A673 (cell line): Measurements from ENCODE around the gene GRIK2. TPM values are rescaled to one million over a fixed set of nuclear protein-coding genes. Genes with fewer than 3 reads are reported as not detected.

Source experiments
- BruUV-seq: library from RNA; stranded (reverse); fragments of 400-500 nt; replicated peaks from 2 replicates; lab custom pipeline; 2021; lab: Mats Ljungman, UMichigan
- CTCF ChIA-PET: fragments of 300-600 bp; sonication (Branson Sonifier 250); formaldehyde crosslinking; loops from one replicate; lab custom pipeline; 2022; ENCODE audit warnings: antibody characterized with exemption; lab: Charles Lee
- POLR2A ChIA-PET: fragments of 300-600 bp; sonication (Branson Sonifier 250); formaldehyde crosslinking; loops from one replicate; lab custom pipeline; 2022; ENCODE audit warnings: antibody characterized with exemption; ENCODE audit not compliant: low non-redundant PET; lab: Charles Lee
- DNase-seq: peaks from one replicate; pipeline ENCODE4 v3.0.0-alpha.2; 2015; ENCODE audit warnings: low spot score
- H3K27ac ChIP-seq: fragments of 200-600 bp; sonication (generic); 2 replicates; pipeline ENCODE4 v1.5.1; 2016; ENCODE audit warnings: mixed run types, low read depth, mild to moderate bottlenecking, mixed read lengths, antibody characterized with exemption, low read length; ENCODE audit not compliant: poor library complexity, severe bottlenecking
- H3K27me3 ChIP-seq: fragments of 200-600 bp; sonication (generic); replicated peaks from 2 replicates; pipeline ENCODE4 v1.6.1; 2017; ENCODE audit warnings: mixed run types, low read depth, mild to moderate bottlenecking, mixed read lengths, antibody characterized with exemption, low read length; ENCODE audit not compliant: insufficient read depth, poor library complexity
- H3K36me3 ChIP-seq: fragments of 200-600 bp; sonication (generic); 2 replicates; pipeline ENCODE4 v1.6.1; 2016; ENCODE audit warnings: mixed run types, mild to moderate bottlenecking, mixed read lengths, antibody characterized with exemption, low read length; ENCODE audit not compliant: insufficient read depth, poor library complexity, severe bottlenecking
- H3K4me1 ChIP-seq: fragments of 200-600 bp; sonication (generic); 2 replicates; pipeline ENCODE4 v1.6.1; 2017; ENCODE audit warnings: mixed run types, mild to moderate bottlenecking, mixed read lengths, antibody characterized with exemption, low read length; ENCODE audit not compliant: insufficient read depth, poor library complexity, severe bottlenecking
- H3K4me3 ChIP-seq: fragments of 200-600 bp; sonication (generic); 2 replicates; pipeline ENCODE4 v1.5.1; 2016; ENCODE audit warnings: low read depth, mixed run types, mild to moderate bottlenecking, mixed read lengths, low read length; ENCODE audit not compliant: poor library complexity, severe bottlenecking
- H3K9me3 ChIP-seq: fragments of 200-600 bp; sonication (generic); 2 replicates; pipeline ENCODE4 v1.6.1; 2016; ENCODE audit warnings: mixed run types, low read depth, mild to moderate bottlenecking, mixed read lengths, antibody characterized with exemption, low read length; ENCODE audit not compliant: poor library complexity, severe bottlenecking
- EZH2 ChIP-seq: fragments of 200-600 bp; sonication (generic); IDR thresholded peaks from 2 replicates; pipeline ENCODE4 v1.6.1; 2017; ENCODE audit warnings: borderline replicate concordance, low read depth, mild to moderate bottlenecking, mixed read lengths, antibody characterized with exemption, low read length; ENCODE audit not compliant: poor library complexity, severe bottlenecking
- intact Hi-C: fragments of 100-400 bp; cut with micrococcal nuclease; formaldehyde crosslinking; loops from one replicate; pipeline ENCODE4 v1.10.0; 2022; ENCODE audit not compliant: unreplicated experiment
- total RNA-seq: library from RNA; stranded (reverse); gene quantifications from 2 replicates; pipeline ENCODE4 v1.2.3, GENCODE V29; 2021
- TF ChIP-seq, protein P1 (sequence below): fragments of 300-800, 200-600 bp; sonication (generic); conservative IDR thresholded peaks from 2 replicates; pipeline ENCODE4 v1.5.1; 2017; ENCODE audit warnings: low read depth, mild to moderate bottlenecking, antibody characterized with exemption, low read length, moderate library complexity, mixed read lengths

Gene GRIK2
- total RNA-seq, 1 experiment from 2014 or later, result 62.1 TPM

DNA sequence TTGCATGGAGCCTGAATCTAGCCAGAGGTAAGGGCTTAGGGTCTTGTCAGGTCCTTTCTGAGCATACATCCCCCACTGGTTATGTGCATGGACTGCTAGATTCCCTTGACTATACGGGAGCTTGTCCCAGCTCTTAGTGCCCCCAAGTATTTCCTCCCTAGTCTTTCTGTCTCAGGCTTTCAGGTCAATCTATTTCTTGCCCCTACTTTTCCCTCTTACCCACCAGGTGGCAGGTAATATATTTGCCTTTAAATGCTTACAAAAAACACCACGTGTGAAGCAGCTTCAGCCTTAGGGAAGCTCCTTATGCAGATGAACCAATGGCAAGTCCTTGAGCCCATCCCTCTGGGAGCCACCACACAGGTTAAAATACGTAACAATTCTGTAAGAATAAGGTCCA lies 454.2 kb downstream of the GRIK2 start:
- ChIA-PET CTCF (no interaction called here), POLR2A (no interaction called here)
- no peaks in the 10 kb centered on the region for H3K9me3 ChIP-seq

DNA sequence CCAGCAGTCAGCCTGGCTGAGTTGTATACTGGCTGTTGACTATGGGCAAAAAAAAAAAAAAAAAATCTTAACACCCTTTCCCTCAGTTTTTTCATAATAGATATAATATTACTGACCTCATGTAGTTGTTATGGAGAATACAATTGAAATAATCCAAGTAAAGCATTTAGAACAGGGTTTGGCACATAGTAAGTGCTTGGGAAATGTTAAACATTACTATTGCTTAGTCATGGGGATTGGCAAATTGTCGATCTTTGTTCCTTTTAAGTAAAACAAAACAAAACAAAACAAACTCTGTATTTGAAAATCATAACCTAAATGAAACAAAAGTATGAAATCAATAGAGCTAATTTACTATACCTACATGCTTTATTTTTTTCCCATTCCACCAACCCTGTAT lies 458.4 kb downstream of the GRIK2 start:
- TF ChIP-seq, protein P1, sequence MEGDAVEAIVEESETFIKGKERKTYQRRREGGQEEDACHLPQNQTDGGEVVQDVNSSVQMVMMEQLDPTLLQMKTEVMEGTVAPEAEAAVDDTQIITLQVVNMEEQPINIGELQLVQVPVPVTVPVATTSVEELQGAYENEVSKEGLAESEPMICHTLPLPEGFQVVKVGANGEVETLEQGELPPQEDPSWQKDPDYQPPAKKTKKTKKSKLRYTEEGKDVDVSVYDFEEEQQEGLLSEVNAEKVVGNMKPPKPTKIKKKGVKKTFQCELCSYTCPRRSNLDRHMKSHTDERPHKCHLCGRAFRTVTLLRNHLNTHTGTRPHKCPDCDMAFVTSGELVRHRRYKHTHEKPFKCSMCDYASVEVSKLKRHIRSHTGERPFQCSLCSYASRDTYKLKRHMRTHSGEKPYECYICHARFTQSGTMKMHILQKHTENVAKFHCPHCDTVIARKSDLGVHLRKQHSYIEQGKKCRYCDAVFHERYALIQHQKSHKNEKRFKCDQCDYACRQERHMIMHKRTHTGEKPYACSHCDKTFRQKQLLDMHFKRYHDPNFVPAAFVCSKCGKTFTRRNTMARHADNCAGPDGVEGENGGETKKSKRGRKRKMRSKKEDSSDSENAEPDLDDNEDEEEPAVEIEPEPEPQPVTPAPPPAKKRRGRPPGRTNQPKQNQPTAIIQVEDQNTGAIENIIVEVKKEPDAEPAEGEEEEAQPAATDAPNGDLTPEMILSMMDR, result no peak
- TF ChIP-seq EZH2, result no peak
- CTCF ChIA-PET, result no interaction called here
- no peak overlapping the region for H3K27ac ChIP-seq
- no peaks in the 10 kb centered on the region for H3K27me3 ChIP-seq
- DNase-seq, result no peak
- H3K4me3 ChIP-seq, result no peak overlapping the region
- POLR2A ChIA-PET, result no interaction called here
- BruUV-seq, result no TSS peak
- intact Hi-C loops, result no loop called here
- H3K4me1 ChIP-seq, result no peaks in the 10 kb centered on the region
- H3K36me3 ChIP-seq, result no peaks in the 10 kb centered on the region
- H3K9me3 ChIP-seq, result no peaks in the 10 kb centered on the region

More for the DNA sequence above, 454.2 kb downstream of the GRIK2 start:
- no peak for DNase-seq
- TF ChIP-seq EZH2, result no peak
- TF ChIP-seq, protein P1, result no peak
- Histone ChIP-seq H3K4me1 (no peaks in the 10 kb centered on the region), H3K27me3 (no peaks in the 10 kb centered on the region), H3K4me3 (no peak overlapping the region), H3K36me3 (no peaks in the 10 kb centered on the region), H3K27ac (no peak overlapping the region)
- no TSS peak for BruUV-seq
- intact Hi-C loops, result no loop called here

DNA sequence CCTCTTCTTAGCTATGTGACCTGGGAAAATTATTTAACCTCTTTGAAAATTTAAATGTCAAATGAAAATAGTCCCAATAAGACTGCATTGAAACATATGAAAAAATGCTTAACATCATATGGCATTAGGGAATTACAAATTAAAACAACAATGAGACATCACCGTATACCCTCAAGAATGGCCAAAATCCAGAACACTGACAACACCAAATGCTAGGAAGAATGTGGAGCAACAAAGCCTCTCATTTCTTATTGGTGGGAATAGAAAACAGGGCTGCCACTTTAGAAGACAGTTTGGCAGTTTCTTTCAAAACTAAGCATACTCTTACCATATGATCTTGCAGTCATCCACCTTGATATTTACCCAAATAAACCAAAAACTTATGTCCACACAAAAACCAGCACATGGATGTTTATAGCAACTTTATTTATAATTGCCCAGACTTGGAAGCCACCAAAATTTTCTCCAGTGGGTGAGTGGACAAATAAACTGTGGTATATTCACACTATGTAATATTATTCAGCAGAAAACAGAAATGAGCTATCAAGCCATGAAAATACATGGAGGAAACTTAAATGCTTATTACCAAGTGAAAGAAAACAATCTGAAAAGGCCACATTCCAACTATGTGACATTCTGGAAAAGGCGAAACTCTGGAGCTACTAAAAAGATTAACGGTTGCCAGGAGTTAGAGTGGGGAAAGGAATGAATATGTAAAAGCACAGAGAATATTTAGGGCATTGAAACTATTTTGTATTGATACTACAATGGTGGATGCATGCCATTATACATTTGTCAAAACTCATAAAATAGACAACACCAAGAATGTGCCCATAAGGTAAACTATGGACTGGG lies 459.9 kb downstream of the GRIK2 start:
- H3K36me3 ChIP-seq, result no peaks in the 10 kb centered on the region
- no peaks in the 10 kb centered on the region for H3K9me3 ChIP-seq
- CTCF ChIA-PET, result no interaction called here
- H3K4me3 ChIP-seq, result no peak overlapping the region
- no peaks in the 10 kb centered on the region for H3K27me3 ChIP-seq
- intact Hi-C loops, result no loop called here
- TF ChIP-seq, protein P1, result no peak
- TF ChIP-seq EZH2, result no peak
- BruUV-seq, result no TSS peak
- DNase-seq, result no peak
- no peaks in the 10 kb centered on the region for H3K4me1 ChIP-seq
- no peak overlapping the region for H3K27ac ChIP-seq
- POLR2A ChIA-PET, result no interaction called here
